CD4-positive, alpha-beta memory T cell (primary cell): ENCODE measurements around the gene CEP295NL. TPM values are rescaled to one million over a fixed set of nuclear protein-coding genes. Genes with fewer than 3 reads are reported as not detected.

Experiments
- CTCF ChIA-PET: fragments of 350-600 bp; sonication (Branson Sonifier 250); formaldehyde crosslinking; loops from one replicate; lab custom pipeline; 2021; ENCODE audit warnings: inconsistent platforms; ENCODE audit not compliant: partially characterized antibody; lab: Charles Lee
- POLR2A ChIA-PET: fragments of 350-600 bp; sonication (Branson Sonifier 250); formaldehyde crosslinking; loops from one replicate; lab custom pipeline; 2021; ENCODE audit not compliant: partially characterized antibody; lab: Charles Lee
- DNase-seq, 5 donors: peaks; one replicate each; pipeline versions ENCODE4 v3.0.0 to v3.0.0-alpha.2; 2020 to 2022; ENCODE audit warnings: mixed read lengths in 1 of 5
- H3K27ac ChIP-seq: one replicate; pipeline ENCODE4 v1.7.0; 2013; ENCODE audit warnings: low read depth, low read length
- H3K27me3 ChIP-seq: 2 replicates; pipeline ENCODE4 v1.7.0; 2013; ENCODE audit warnings: mild to moderate bottlenecking, low read length, moderate library complexity; ENCODE audit not compliant: insufficient read depth
- H3K36me3 ChIP-seq: 2 replicates; pipeline ENCODE4 v1.7.0; 2013; ENCODE audit warnings: mild to moderate bottlenecking, low read length, moderate library complexity; ENCODE audit not compliant: insufficient read depth
- H3K4me1 ChIP-seq: 2 replicates; pipeline ENCODE4 v1.7.0; 2013; ENCODE audit warnings: mild to moderate bottlenecking, low read length, moderate library complexity; ENCODE audit not compliant: insufficient read depth
- H3K4me3 ChIP-seq, 2 donors: one replicate each; pipeline ENCODE4 v1.7.0; 2013; ENCODE audit warnings: low read length in 2 of 2, mild to moderate bottlenecking in 1 of 2
- H3K9me3 ChIP-seq, 2 donors: one replicate each; pipeline ENCODE4 v1.7.0; 2013; ENCODE audit warnings: low read length in 2 of 2, control low read depth in 1 of 2; ENCODE audit not compliant: control insufficient read depth in 1 of 2
- H3K27ac Mint-ChIP-seq, 7 donors: one replicate each; pipeline ENCODE4 v1.8.0; 2020 to 2021; ENCODE audit warnings: mixed read lengths in 7 of 7, mild to moderate bottlenecking in 6 of 7, inconsistent platforms in 3 of 7, moderate library complexity in 3 of 7
- H3K27me3 Mint-ChIP-seq, 2 donors: one replicate each; pipeline ENCODE4 v1.8.0; 2020 to 2021; ENCODE audit warnings: mixed read lengths in 2 of 2
- H3K36me3 Mint-ChIP-seq, 2 donors: one replicate each; pipeline ENCODE4 v1.8.0; 2020 to 2021; ENCODE audit warnings: mixed read lengths in 2 of 2, inconsistent platforms in 1 of 2, mild to moderate bottlenecking in 1 of 2
- H3K4me1 Mint-ChIP-seq, 4 donors: one replicate each; pipeline ENCODE4 v1.8.0; 2020 to 2021; ENCODE audit warnings: mixed read lengths in 4 of 4, mild to moderate bottlenecking in 1 of 4
- H3K4me3 Mint-ChIP-seq, 8 donors: one replicate each; pipeline ENCODE4 v1.8.0; 2020 to 2021; ENCODE audit warnings: mixed read lengths in 8 of 8, mild to moderate bottlenecking in 7 of 8, moderate library complexity in 6 of 8, inconsistent platforms in 3 of 8
- H3K9me3 Mint-ChIP-seq, 8 donors: one replicate each; pipeline ENCODE4 v1.8.0; 2020 to 2021; ENCODE audit warnings: mixed read lengths in 8 of 8, mild to moderate bottlenecking in 5 of 8, inconsistent platforms in 3 of 8, moderate library complexity in 1 of 8
- intact Hi-C: fragments of 100-400 bp; cut with micrococcal nuclease; formaldehyde crosslinking; loops from one replicate; pipeline ENCODE4 v1.15.1; 2023
- polyA plus RNA-seq, 2 donors: library from polyadenylated mRNA; unstranded; fragments of 300-500 nt; fragmentation: Illumina TruSeq; gene quantifications; one replicate each; pipeline ENCODE4 v1.2.3, GENCODE V29; 2021
- total RNA-seq, 2 experiments: library from RNA; stranded (reverse); gene quantifications; one replicate each; pipeline ENCODE4 v1.2.3, GENCODE V29; 2021

Gene CEP295NL
- total and polyA plus RNA-seq, 4 experiments from 2014 or later, result 0.28 TPM; not detected in 3

DNA sequence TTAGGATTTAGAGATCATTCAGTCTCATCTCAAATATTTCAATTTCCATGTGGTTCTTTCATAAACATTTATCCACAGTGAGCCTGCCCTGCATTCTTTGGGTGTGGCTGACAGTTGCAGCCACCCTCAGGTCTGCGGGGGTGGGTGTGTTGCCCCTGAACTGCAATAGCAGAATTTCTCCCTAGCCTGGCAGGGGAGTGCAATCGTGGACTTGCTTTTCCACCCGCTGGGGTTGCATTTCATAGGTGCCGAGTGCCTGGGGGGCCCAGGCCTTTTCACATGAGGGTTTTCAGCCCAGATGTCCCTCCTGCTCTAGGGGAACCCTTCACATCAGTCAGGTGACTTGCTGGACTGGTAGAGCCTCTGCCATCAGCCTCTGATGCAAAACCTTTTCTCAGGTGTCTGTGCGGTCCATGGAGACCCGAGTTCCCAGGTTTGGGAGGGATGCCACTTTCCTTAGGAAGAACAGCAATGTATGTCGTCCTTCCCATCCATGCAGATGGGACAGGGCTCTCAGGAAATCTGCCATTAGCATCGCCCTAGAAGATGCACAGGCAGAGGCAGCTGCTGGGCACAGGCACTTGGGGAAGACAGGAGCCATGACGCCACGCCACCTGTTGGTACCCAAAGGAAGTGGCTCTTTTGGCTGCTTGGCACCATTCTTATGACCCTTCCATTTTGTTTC lies 60.0 kb downstream of the CEP295NL start:
- no peaks in the 10 kb centered on the region for H3K9me3 Mint-ChIP-seq
- peak; percentile 63 to 72 (median 67) for DNase-seq
- Histone ChIP-seq H3K4me3 (no peak overlapping the region), H3K27me3 (no peaks in the 10 kb centered on the region), H3K9me3 (no peaks in the 10 kb centered on the region), H3K27ac (no peak overlapping the region), H3K36me3 (no peaks in the 10 kb centered on the region), H3K4me1 (peaks cover 31% of the 10 kb centered on the region)
- POLR2A ChIA-PET, result interaction anchor here (0.6 to 2.0 kb wide), 7 partner anchors 24 to 346 kb away, joined by 3 to 7 read pairs (median 4); no protein-coding TSS in a partner anchor
- CTCF ChIA-PET, result interaction anchor here (0.8 to 3.1 kb wide), 12 partner anchors 9 to 391 kb away, joined by 3 to 24 read pairs (median 4); no protein-coding TSS in a partner anchor
- peak overlapping the region in 6 of 7 donors; percentile 61 to 93 (median 81) for H3K27ac Mint-ChIP-seq
- H3K27me3 Mint-ChIP-seq, result no peaks in the 10 kb centered on the region
- peaks cover 6 to 15% of the 10 kb centered on the region in 2 donors for H3K36me3 Mint-ChIP-seq
- intact Hi-C loops, result loop anchor here (5.0 kb wide), 1 partner anchor 36 kb away; no protein-coding TSS in a partner anchor
- peak overlapping the region in 6 of 8 donors; percentile 4 to 61 (median 38) for H3K4me3 Mint-ChIP-seq
- peaks cover 23 to 52% (median 34%) of the 10 kb centered on the region in 4 donors for H3K4me1 Mint-ChIP-seq

DNA sequence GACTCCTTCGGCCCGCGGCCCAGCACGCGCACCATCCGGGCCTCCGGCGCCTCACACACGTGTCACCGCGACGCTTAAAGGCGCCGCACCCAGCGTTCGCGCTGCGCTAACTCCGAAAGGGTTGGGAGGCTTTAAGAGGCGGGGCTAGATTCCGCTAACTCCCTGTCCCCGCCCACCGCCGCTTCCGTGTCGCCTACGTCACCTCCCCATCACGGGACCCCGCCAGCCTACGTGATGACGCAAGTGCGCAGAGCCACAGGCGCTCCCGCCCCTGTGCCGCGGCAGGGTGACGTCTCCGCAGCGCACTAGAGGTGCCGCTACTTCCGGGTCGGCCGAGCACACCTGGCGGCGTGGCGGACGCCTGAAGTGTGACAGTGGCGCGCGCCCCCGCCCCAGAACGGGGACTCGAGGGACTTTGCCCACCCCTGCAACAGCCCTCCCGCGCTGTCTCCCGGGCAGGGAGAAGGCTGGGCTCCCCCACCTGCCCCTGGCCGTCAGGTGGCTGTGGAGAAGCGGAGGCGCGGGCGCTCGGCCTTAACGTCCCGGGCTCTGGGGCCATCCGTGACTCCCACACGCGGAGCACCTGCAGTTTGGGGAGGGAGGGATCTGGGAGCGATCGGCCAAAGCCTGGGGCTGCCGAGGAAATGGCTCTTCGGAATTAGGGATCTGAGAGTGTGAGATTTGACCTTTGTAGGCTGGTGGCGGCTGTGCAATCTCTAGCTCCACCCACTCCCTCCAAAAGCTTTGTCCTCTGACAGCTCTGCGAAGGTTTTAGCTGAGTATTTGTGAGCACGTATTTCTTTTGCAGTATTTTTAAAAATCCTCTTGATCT lies 62.0 kb downstream of the CEP295NL start, which contains the start of gene USP36:
Gene USP36 (minus strand): TSS at position 35 of the 832 bp plus-strand sequence. CDS start 4,451 bp downstream, outside the sequence.
- no peaks in the 10 kb centered on the region for H3K9me3 ChIP-seq
- Mint-ChIP-seq H3K36me3 (peaks cover 22 to 34% of the 10 kb centered on the region in 2 donors), H3K27me3 (no peaks in the 10 kb centered on the region), H3K4me1 (peaks cover 36 to 72% (median 49%) of the 10 kb centered on the region in 4 donors), H3K27ac (peak within 1 kb of the TSS; percentile 93 to 99 (median 99)), H3K4me3 (peak within 1 kb of the TSS; percentile 93 to 99 (median 96)), H3K9me3 (no peaks in the 10 kb centered on the region)
- DNase-seq, result peak; percentile 99 to 100 (median 99)
- POLR2A ChIA-PET, result interaction anchor here (0.8 to 2.2 kb wide), 13 partner anchors 10 to 124 kb away, joined by 3 to 27 read pairs (median 6); no protein-coding TSS in a partner anchor
- peaks cover 40% of the 10 kb centered on the region for H3K4me1 ChIP-seq
- intact Hi-C loops, result loop anchor here (1.0 to 5.0 kb wide), 5 partner anchors 22 to 396 kb away; no protein-coding TSS in a partner anchor
- H3K4me3 ChIP-seq, result peak within 1 kb of the TSS; percentile 74 to 89
- peak within 1 kb of the TSS; percentile 95 for H3K27ac ChIP-seq
- peaks cover 18% of the 10 kb centered on the region for H3K36me3 ChIP-seq
- no peaks in the 10 kb centered on the region for H3K27me3 ChIP-seq
- CTCF ChIA-PET, result interaction anchor here (0.8 to 1.2 kb wide), 4 partner anchors 22 to 99 kb away, joined by 3 to 5 read pairs (median 3); no protein-coding TSS in a partner anchor

Other genes starting within 250 kb of the CEP295NL start
- gene CYTH1, start 120.9 kb downstream of the CEP295NL start, total RNA-seq, result 100 to 1,000 TPM; 380 to 390 TPM
- 100 to 1,000 TPM; 271 to 370 TPM for gene CYTH1, start 120.9 kb downstream of the CEP295NL start, polyA plus RNA-seq
- gene USP36, start 62.4 kb downstream of the CEP295NL start, total RNA-seq, result 100 to 1,000 TPM; 181 to 183 TPM
- 10 to 100 TPM; 35.4 to 55.1 TPM for gene USP36, start 62.4 kb downstream of the CEP295NL start, polyA plus RNA-seq
- gene TIMP2, start 22.2 kb upstream of the CEP295NL start, total RNA-seq, result 1 to 10 TPM; 5.9 to 6.0 TPM
- gene TIMP2, start 22.2 kb upstream of the CEP295NL start, polyA plus RNA-seq, result under 1 TPM in 1 of 2 donors, not detected in 1; 0.22 TPM
- gene LGALS3BP, start 76.7 kb upstream of the CEP295NL start, total RNA-seq, result 10 to 100 TPM; 44.8 to 45.5 TPM
- 10 to 100 TPM; 56.4 to 70.7 TPM for gene LGALS3BP, start 76.7 kb upstream of the CEP295NL start, polyA plus RNA-seq
- gene CANT1, start 106.6 kb upstream of the CEP295NL start, total RNA-seq, result 10 to 100 TPM; 57.9 to 59.4 TPM
- 10 to 100 TPM in 1 of 2 donors, 1 to 10 TPM in 1; 7.2 to 10.5 TPM for gene CANT1, start 106.6 kb upstream of the CEP295NL start, polyA plus RNA-seq
- not detected for gene C1QTNF1, start 121.0 kb upstream of the CEP295NL start, total RNA-seq
- not detected for gene C1QTNF1, start 121.0 kb upstream of the CEP295NL start, polyA plus RNA-seq
- gene ENGASE, start 171.6 kb upstream of the CEP295NL start, total RNA-seq, result 100 to 1,000 TPM; 148 to 150 TPM
- gene ENGASE, start 171.6 kb upstream of the CEP295NL start, polyA plus RNA-seq, result 1 to 10 TPM; 2.7 to 3.3 TPM